CD14-positive monocyte (primary cell): ENCODE measurements around the gene OTUB1. TPM values are rescaled to one million over a fixed set of nuclear protein-coding genes. Genes with fewer than 3 reads are reported as not detected.

Experiments
- DNase-seq, 3 donors: peaks; one replicate each; pipeline ENCODE4 v3.0.0-alpha.2; 2011 to 2022
- H2AFZ ChIP-seq: 2 replicates; pipeline ENCODE4 v1.6.0; 2012; ENCODE audit warnings: mild to moderate bottlenecking, low read depth, low read length, inconsistent platforms; ENCODE audit not compliant: insufficient read depth, poor library complexity, severe bottlenecking
- H3K27ac ChIP-seq, 2 donors: 1 replicate in 1 of 2; 2 replicates in 1 of 2; pipeline ENCODE4 v1.5.1; 2012 to 2013; ENCODE audit warnings: low read length in 2 of 2, control low read depth in 1 of 2, inconsistent platforms in 1 of 2, low read depth in 1 of 2, mild to moderate bottlenecking in 1 of 2
- H3K27me3 ChIP-seq, 2 donors: one replicate each; pipeline versions ENCODE4 v1.6.0 to v1.6.1; 2011 to 2013; ENCODE audit warnings: low read length in 2 of 2; ENCODE audit not compliant: control insufficient read depth in 2 of 2, insufficient read depth in 2 of 2
- H3K36me3 ChIP-seq, 2 donors: replicated peaks in 1 of 2; 1 replicate in 1 of 2; 2 replicates in 1 of 2; pipeline versions ENCODE4 v1.5.1 to v1.6.1; 2012 to 2013; ENCODE audit warnings: low read length in 2 of 2, control low read depth in 1 of 2, inconsistent platforms in 1 of 2, mild to moderate bottlenecking in 1 of 2; ENCODE audit not compliant: insufficient read depth in 2 of 2, control insufficient read depth in 1 of 2
- H3K4me1 ChIP-seq, 2 donors: 1 replicate in 1 of 2; 2 replicates in 1 of 2; pipeline versions ENCODE4 v1.5.1 to v1.6.1; 2012 to 2013; ENCODE audit warnings: low read length in 2 of 2, control low read depth in 1 of 2, inconsistent platforms in 1 of 2, mild to moderate bottlenecking in 1 of 2, moderate library complexity in 1 of 2; ENCODE audit not compliant: insufficient read depth in 2 of 2, control insufficient read depth in 1 of 2
- H3K4me2 ChIP-seq: replicated peaks from 2 replicates; pipeline ENCODE3; 2012; ENCODE audit warnings: low read length, moderate library complexity, mild to moderate bottlenecking; ENCODE audit not compliant: poor library complexity, severe bottlenecking; ENCODE audit errors: extremely low read depth
- H3K4me3 ChIP-seq, 3 experiments: fragments of 200-600 bp in 1 of 3; sonication (generic) in 1 of 3; replicated peaks in 1 of 3; 1 replicate in 2 of 3; 2 replicates in 1 of 3; pipeline ENCODE4 v1.5.1; 2011 to 2013; ENCODE audit warnings: low read length in 3 of 3, mild to moderate bottlenecking in 3 of 3, control low read depth in 2 of 3, low read depth in 2 of 3, inconsistent platforms in 1 of 3, moderate library complexity in 1 of 3
- H3K79me2 ChIP-seq: 2 replicates; pipeline ENCODE4 v1.6.0; 2012; ENCODE audit warnings: mild to moderate bottlenecking, control low read depth, inconsistent platforms, low read length, moderate library complexity; ENCODE audit not compliant: insufficient read depth
- H3K9ac ChIP-seq: 2 replicates; pipeline ENCODE4 v1.6.0; 2017; ENCODE audit warnings: low read length, mild to moderate bottlenecking; ENCODE audit not compliant: insufficient read depth, poor library complexity, severe bottlenecking
- H3K9me3 ChIP-seq, 2 donors: replicated peaks in 1 of 2; 1 replicate in 1 of 2; 2 replicates in 1 of 2; pipeline versions ENCODE4 v1.5.1 to v1.6.1; 2012 to 2013; ENCODE audit warnings: low read length in 2 of 2, control low read depth in 1 of 2; ENCODE audit not compliant: control insufficient read depth in 1 of 2, insufficient read depth in 1 of 2
- H4K20me1 ChIP-seq: 2 replicates; pipeline ENCODE4 v1.6.0; 2012; ENCODE audit warnings: mild to moderate bottlenecking, low read length, control low read depth, moderate library complexity; ENCODE audit not compliant: insufficient read depth
- H3K27ac Mint-ChIP-seq, 7 donors: one replicate each; pipeline ENCODE4 v1.8.0; 2020; ENCODE audit warnings: mild to moderate bottlenecking in 7 of 7, mixed read lengths in 7 of 7, moderate library complexity in 6 of 7, inconsistent platforms in 2 of 7
- H3K27me3 Mint-ChIP-seq, 3 donors: one replicate each; pipeline ENCODE4 v1.8.0; 2021 to 2022; ENCODE audit warnings: low read depth in 3 of 3, mild to moderate bottlenecking in 3 of 3, mixed read lengths in 3 of 3, moderate library complexity in 3 of 3, inconsistent platforms in 1 of 3
- H3K36me3 Mint-ChIP-seq, 2 donors: one replicate each; pipeline ENCODE4 v1.8.0; 2020; ENCODE audit warnings: mixed read lengths in 2 of 2, inconsistent platforms in 1 of 2, mild to moderate bottlenecking in 1 of 2
- H3K4me1 Mint-ChIP-seq: one replicate; pipeline ENCODE4 v1.8.0; 2020; ENCODE audit warnings: mild to moderate bottlenecking, mixed read lengths
- H3K4me3 Mint-ChIP-seq, 2 donors: one replicate each; pipeline ENCODE4 v1.8.0; 2020; ENCODE audit warnings: mild to moderate bottlenecking in 2 of 2, mixed read lengths in 2 of 2, moderate library complexity in 1 of 2
- H3K9me3 Mint-ChIP-seq, 7 donors: one replicate each; pipeline ENCODE4 v1.8.0; 2020 to 2022; ENCODE audit warnings: mixed read lengths in 7 of 7, mild to moderate bottlenecking in 6 of 7, moderate library complexity in 6 of 7, inconsistent platforms in 2 of 7
- WGBS: methylation state at CpG from one replicate; pipeline ENCODE4 v1.1.5; 2013; ENCODE audit warnings: missing lambda C conversion rate; ENCODE audit not compliant: insufficient coverage; 5-methylcytosine and 5-hydroxymethylcytosine counted together
- intact Hi-C, 2 donors: fragments of 100-400 bp; cut with micrococcal nuclease; formaldehyde crosslinking; loops; one replicate each; pipeline versions ENCODE4 v1.15.0 to v1.15.1; 2023
- polyA plus RNA-seq, 3 donors: library from polyadenylated mRNA; depleted of rRNA in 1 of 3; unstranded in 2 of 3; stranded (reverse) in 1 of 3; fragments of 300-500 nt in 2 of 3; fragments of >200 nt in 1 of 3; fragmentation: Illumina TruSeq in 2 of 3; gene quantifications; 1 replicate in 2 of 3; 2 replicates in 1 of 3; pipeline ENCODE4 v1.2.3, GENCODE V29; 2012 to 2021
- TF ChIP-seq, protein P1 (sequence below): fragments of 200-600 bp; IDR thresholded peaks from one replicate; pipeline ENCODE4 v1.8.0; 2022; ENCODE audit warnings: antibody characterized with exemption, mild to moderate bottlenecking

The OTUB1 gene
- polyA plus RNA-seq, 3 donors = 131 to 170 (median 140) TPM

DNA sequence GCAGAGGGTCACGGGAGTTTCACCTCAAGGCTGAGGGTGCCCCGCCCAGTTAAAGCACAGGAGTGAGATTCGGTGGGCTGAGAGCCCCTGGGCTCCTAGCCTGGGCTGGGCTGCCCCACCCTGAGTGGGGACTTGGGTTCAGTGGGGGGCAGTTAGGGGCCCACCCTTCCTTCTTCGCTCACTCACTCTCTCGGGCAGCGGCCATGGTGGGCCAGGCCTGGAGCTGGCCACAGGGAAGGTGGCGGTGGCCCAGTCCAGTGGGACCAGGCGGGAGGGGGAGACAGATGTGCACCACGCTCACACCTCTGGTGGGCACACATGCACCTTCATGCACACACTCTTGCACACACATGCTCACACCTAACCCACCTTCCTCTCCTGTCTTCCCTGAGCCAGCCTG is 55.6 kb downstream of the OTUB1 start:
- no peak overlapping the region for H3K27ac ChIP-seq
- intact Hi-C loops = no loop called here
- Mint-ChIP-seq H3K36me3 (no peaks in the 10 kb centered on the region), H3K4me3 (no peak overlapping the region), H3K4me1 (peaks cover 2% of the 10 kb centered on the region), H3K27ac (no peak overlapping the region), H3K9me3 (peaks cover 0 to 6% (median 0%) of the 10 kb centered on the region in 7 donors), H3K27me3 (peaks cover 15 to 24% (median 17%) of the 10 kb centered on the region in 3 donors)
- no peaks in the 10 kb centered on the region for H3K36me3 ChIP-seq
- H3K79me2 ChIP-seq = no peaks in the 10 kb centered on the region
- WGBS = 96% methylated on average over 9 of the region's 9 CpGs
- H3K4me3 ChIP-seq = no peak overlapping the region
- DNase-seq = no peak
- TF ChIP-seq, protein P1, sequence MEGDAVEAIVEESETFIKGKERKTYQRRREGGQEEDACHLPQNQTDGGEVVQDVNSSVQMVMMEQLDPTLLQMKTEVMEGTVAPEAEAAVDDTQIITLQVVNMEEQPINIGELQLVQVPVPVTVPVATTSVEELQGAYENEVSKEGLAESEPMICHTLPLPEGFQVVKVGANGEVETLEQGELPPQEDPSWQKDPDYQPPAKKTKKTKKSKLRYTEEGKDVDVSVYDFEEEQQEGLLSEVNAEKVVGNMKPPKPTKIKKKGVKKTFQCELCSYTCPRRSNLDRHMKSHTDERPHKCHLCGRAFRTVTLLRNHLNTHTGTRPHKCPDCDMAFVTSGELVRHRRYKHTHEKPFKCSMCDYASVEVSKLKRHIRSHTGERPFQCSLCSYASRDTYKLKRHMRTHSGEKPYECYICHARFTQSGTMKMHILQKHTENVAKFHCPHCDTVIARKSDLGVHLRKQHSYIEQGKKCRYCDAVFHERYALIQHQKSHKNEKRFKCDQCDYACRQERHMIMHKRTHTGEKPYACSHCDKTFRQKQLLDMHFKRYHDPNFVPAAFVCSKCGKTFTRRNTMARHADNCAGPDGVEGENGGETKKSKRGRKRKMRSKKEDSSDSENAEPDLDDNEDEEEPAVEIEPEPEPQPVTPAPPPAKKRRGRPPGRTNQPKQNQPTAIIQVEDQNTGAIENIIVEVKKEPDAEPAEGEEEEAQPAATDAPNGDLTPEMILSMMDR = no peak
- H3K4me1 ChIP-seq = no peaks in the 10 kb centered on the region
- H3K27me3 ChIP-seq = peaks cover 6 to 17% of the 10 kb centered on the region in 2 donors
- H4K20me1 ChIP-seq = no peaks in the 10 kb centered on the region
- no peaks in the 10 kb centered on the region for H3K9me3 ChIP-seq
- no peak overlapping the region for H3K9ac ChIP-seq
- no peak overlapping the region for H2AFZ ChIP-seq
- H3K4me2 ChIP-seq = no peak overlapping the region

DNA sequence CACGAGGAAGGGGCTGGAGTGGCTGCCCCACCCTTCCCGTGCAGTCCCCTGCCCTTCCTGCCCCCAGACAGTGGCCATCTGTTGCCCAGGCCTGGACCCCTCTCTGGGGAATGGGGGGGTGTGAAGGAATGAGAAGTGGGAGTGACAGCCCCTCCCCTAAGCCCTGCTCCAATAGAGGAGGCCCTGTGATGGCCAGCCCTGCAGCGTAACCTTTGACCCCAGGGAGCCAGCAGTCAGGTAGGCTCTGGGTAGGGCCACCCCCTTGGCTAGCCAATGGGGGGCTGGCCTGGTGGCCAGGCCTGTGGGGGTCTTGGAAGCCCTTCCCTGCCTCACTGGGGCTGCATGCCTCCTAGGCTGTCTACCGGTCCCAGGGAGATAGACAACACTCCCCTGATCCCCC is 56.1 kb downstream of the OTUB1 start:
- no peaks in the 10 kb centered on the region for H3K9me3 ChIP-seq
- H3K27ac Mint-ChIP-seq = no peak overlapping the region
- WGBS = 95% methylated on average over 2 of the region's 4 CpGs
- peaks cover 11 to 20% (median 12%) of the 10 kb centered on the region in 3 donors for H3K27me3 Mint-ChIP-seq
- H3K9me3 Mint-ChIP-seq = peaks cover 0 to 6% (median 0%) of the 10 kb centered on the region in 7 donors
- no peak overlapping the region for H2AFZ ChIP-seq
- no peaks in the 10 kb centered on the region for H3K36me3 Mint-ChIP-seq
- H3K79me2 ChIP-seq = no peaks in the 10 kb centered on the region
- H3K4me3 ChIP-seq = no peak overlapping the region
- no peak for DNase-seq
- H4K20me1 ChIP-seq = no peaks in the 10 kb centered on the region
- no peaks in the 10 kb centered on the region for H3K36me3 ChIP-seq
- intact Hi-C loops = no loop called here
- peaks cover 4% of the 10 kb centered on the region for H3K4me1 Mint-ChIP-seq
- TF ChIP-seq, protein P1 = no peak
- no peak overlapping the region for H3K4me2 ChIP-seq
- no peak overlapping the region for H3K27ac ChIP-seq
- H3K4me3 Mint-ChIP-seq = no peak overlapping the region
- peaks cover 1 to 12% of the 10 kb centered on the region in 2 donors for H3K27me3 ChIP-seq
- H3K9ac ChIP-seq = no peak overlapping the region
- H3K4me1 ChIP-seq = peaks cover 2 to 4% of the 10 kb centered on the region in 2 donors
